T-cell (primary cell): Measurements from ENCODE around the gene IKZF1. TPM values are rescaled to one million over a fixed set of nuclear protein-coding genes. Genes with fewer than 3 reads are reported as not detected.
A peak's percentile ranks its signal among the peaks of the same experiment; 100 is the strongest.

Experiments
- ATAC-seq, 4 experiments: fragments of 200-7000 bp in 3 of 4; fragments of 150-1000 bp in 1 of 4; cut with Tn5 transposase; replicated peaks in 1 of 4; 1 replicate in 3 of 4; 2 replicates in 1 of 4; pipeline ENCODE4 v1.10.0; 2021; ENCODE audit warnings: moderate library complexity in 3 of 4, mild to moderate bottlenecking in 2 of 4, moderate number of reproducible peaks in 1 of 4
- CTCF ChIA-PET, 2 donors: fragments of 300-600 bp; sonication (Branson Sonifier 250); formaldehyde crosslinking; loops; one replicate each; lab custom pipeline; 2022; ENCODE audit warnings: antibody characterized with exemption in 2 of 2; lab: Charles Lee
- POLR2A ChIA-PET, 2 donors: fragments of 300-600 bp; sonication (Branson Sonifier 250); formaldehyde crosslinking; loops; one replicate each; lab custom pipeline; 2022; ENCODE audit warnings: antibody characterized with exemption in 2 of 2; lab: Charles Lee
- DNase-seq, 35 experiments: peaks; one replicate each; pipeline versions ENCODE4 v3.0.0 to v3.0.0-alpha.2; 2013 to 2023
- H3K27ac ChIP-seq: one replicate; pipeline ENCODE4 v1.5.1; 2013; ENCODE audit warnings: low read length
- H3K27me3 ChIP-seq, 2 experiments: replicated peaks in 1 of 2; 1 replicate in 1 of 2; 2 replicates in 1 of 2; pipeline versions ENCODE4 v1.6.1 to v1.7.0; 2013; ENCODE audit warnings: low read length in 1 of 2, mixed read lengths in 1 of 2; ENCODE audit not compliant: control insufficient read depth in 2 of 2, insufficient read depth in 2 of 2; ENCODE audit errors: extremely low read depth in 1 of 2
- H3K36me3 ChIP-seq, 2 donors: 1 replicate in 1 of 2; 2 replicates in 1 of 2; pipeline versions ENCODE4 v1.6.1 to v1.7.0; 2013; ENCODE audit warnings: low read length in 1 of 2; ENCODE audit not compliant: control insufficient read depth in 2 of 2, insufficient read depth in 1 of 2; ENCODE audit errors: extremely low read depth in 1 of 2
- H3K4me1 ChIP-seq, 2 experiments: 1 replicate in 1 of 2; 2 replicates in 1 of 2; pipeline versions ENCODE4 v1.6.1 to v1.7.0; 2013; ENCODE audit warnings: low read length in 2 of 2, mixed read lengths in 1 of 2; ENCODE audit not compliant: insufficient read depth in 2 of 2, control insufficient read depth in 1 of 2; ENCODE audit errors: extremely low read depth in 1 of 2
- H3K4me3 ChIP-seq, 2 donors: 1 replicate in 1 of 2; 2 replicates in 1 of 2; pipeline versions ENCODE4 v1.5.1 to v1.7.0; 2013; ENCODE audit warnings: mild to moderate bottlenecking in 2 of 2, low read length in 1 of 2, moderate library complexity in 1 of 2; ENCODE audit not compliant: control insufficient read depth in 1 of 2; ENCODE audit errors: extremely low read depth in 1 of 2
- H3K9me3 ChIP-seq: 2 replicates; pipeline ENCODE4 v1.7.0; 2013
- H3K27ac Mint-ChIP-seq, 2 donors: one replicate each; pipeline ENCODE4 v1.8.0; 2020 to 2021; ENCODE audit warnings: mild to moderate bottlenecking in 2 of 2, mixed read lengths in 2 of 2
- H3K27me3 Mint-ChIP-seq, 2 donors: one replicate each; pipeline ENCODE4 v1.8.0; 2021 to 2022; ENCODE audit warnings: mixed read lengths in 2 of 2
- H3K36me3 Mint-ChIP-seq: one replicate; pipeline ENCODE4 v1.8.0; 2021; ENCODE audit warnings: mixed read lengths
- H3K4me1 Mint-ChIP-seq, 3 donors: one replicate each; pipeline ENCODE4 v1.8.0; 2020 to 2022; ENCODE audit warnings: mixed read lengths in 3 of 3, mild to moderate bottlenecking in 1 of 3
- H3K4me3 Mint-ChIP-seq, 3 donors: one replicate each; pipeline ENCODE4 v1.8.0; 2020 to 2022; ENCODE audit warnings: mild to moderate bottlenecking in 3 of 3, mixed read lengths in 3 of 3, moderate library complexity in 3 of 3
- H3K9me3 Mint-ChIP-seq, 3 donors: one replicate each; pipeline ENCODE4 v1.8.0; 2020 to 2022; ENCODE audit warnings: mixed read lengths in 3 of 3
- WGBS: methylation state at CpG from one replicate; pipeline ENCODE4 v1.1.5; 2013; ENCODE audit warnings: missing lambda C conversion rate; ENCODE audit not compliant: insufficient coverage; 5-methylcytosine and 5-hydroxymethylcytosine counted together
- total RNA-seq, 35 experiments: library from RNA in 6 of 35; stranded (reverse) in 6 of 35; fragments of 120-200 nt in 1 of 35; gene quantifications; one replicate each; pipeline versions ENCODE4 v1.2.1 to v1.2.4 and lab custom pipeline; 2013 to 2026

The IKZF1 gene
- total RNA-seq, 5 donors from 2014 or later (not counting 1 experiment from before 2014, with no cell fraction given) = 429 to 525 (median 494) TPM

DNA sequence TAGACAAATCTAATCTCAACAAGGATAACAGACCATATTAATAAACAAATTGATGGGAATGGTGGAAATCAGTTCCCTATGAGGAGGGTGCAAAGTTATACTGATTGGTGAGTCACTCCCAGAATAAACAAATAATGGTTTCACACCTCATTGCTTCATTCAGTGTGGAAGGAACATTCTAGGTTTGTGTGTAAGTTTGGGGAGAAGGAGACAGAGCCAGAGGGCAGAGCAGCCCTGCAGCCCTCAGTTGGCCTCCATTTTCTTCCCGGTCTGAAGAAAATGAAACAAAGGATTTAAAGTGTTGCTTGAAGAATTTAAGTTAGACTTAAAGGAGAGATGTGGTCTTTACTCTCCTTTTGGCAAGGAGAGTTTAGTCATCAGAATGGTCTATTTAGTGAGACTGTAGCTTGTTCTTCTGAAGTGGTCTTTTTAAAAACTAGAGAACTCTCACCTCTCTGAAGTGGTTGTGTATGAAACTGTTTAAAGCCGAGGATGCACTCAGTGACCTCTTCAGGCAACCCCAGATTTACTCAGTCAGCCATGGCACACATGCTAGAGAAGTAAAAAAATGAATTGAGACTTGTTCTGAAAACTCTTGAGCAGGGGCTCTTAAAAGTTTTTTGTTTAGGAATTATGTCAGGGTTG, 27.2 kb downstream of the IKZF1 start:
- Mint-ChIP-seq H3K36me3 (peaks cover 44% of the 10 kb centered on the region), H3K4me1 (peaks cover 19 to 62% (median 20%) of the 10 kb centered on the region in 3 donors), H3K9me3 (no peaks in the 10 kb centered on the region), H3K27me3 (no peaks in the 10 kb centered on the region), H3K4me3 (no peak overlapping the region), H3K27ac (no peak overlapping the region)
- peak in 7 of 35 experiments; percentile 43 to 80 (median 48) for DNase-seq
- Histone ChIP-seq H3K4me1 (peaks cover 82 to 83% of the 10 kb centered on the region in 2 experiments), H3K4me3 (no peak overlapping the region), H3K27me3 (no peaks in the 10 kb centered on the region), H3K36me3 (peaks cover 9 to 61% of the 10 kb centered on the region in 2 donors), H3K9me3 (no peaks in the 10 kb centered on the region), H3K27ac (peak overlapping the region; percentile 88)
- ChIA-PET POLR2A (interaction anchor here (0.6 to 3.5 kb wide), 10 partner anchors 10 to 66 kb away, joined by 3 to 20 read pairs (median 8); no protein-coding TSS in a partner anchor), CTCF (interaction anchor here (0.7 to 2.4 kb wide), 14 partner anchors 8 to 126 kb away, joined by 3 to 22 read pairs (median 5); no protein-coding TSS in a partner anchor)
- ATAC-seq = peak; percentile 68 to 76 (median 72)
- no CpG with 5 or more reads among the region's 2 CpGs for WGBS

DNA sequence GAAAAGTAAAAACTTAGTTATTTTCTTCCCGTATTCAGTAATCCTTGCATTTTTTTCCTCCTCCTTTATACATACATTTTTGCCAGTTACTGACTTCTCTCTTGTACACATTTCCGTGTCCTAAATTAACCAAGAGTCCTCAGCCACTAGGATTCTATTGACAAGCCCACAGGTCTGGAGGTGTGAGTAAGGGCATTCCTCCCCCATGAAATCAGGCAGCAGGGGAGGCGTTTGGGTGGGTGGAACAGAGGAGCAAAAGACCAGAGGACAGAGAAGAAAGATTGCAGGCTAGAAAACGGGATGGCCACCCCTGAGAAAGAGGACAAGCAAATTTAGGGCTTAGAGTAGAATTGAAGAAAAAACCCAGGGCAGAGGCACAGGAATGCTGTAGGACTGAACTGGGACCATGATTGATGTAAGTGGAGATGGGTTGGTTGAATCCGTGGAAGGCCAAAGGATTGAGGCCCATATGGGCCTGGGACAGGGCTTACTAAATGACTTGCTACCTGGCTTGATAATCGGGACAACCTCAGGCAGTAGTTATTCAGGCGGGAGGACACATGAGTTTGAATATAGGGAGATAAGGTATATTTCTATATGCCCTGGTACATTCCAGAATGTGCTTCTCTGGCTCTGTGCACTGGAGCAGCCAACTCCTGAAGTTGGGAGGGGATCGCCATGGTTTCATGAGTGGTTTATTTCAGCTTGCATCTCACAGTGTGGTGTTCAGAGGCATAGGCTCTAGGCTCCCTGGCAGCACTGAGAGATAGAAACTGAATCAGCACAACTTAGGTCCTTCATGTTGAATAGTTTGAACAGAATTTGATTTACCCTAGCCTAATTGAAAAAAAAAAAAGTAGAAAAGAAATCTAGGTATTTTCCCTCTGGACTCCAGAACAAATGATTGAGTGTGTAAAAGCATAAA, 28.0 kb downstream of the IKZF1 start:
- no peak for DNase-seq

DNA sequence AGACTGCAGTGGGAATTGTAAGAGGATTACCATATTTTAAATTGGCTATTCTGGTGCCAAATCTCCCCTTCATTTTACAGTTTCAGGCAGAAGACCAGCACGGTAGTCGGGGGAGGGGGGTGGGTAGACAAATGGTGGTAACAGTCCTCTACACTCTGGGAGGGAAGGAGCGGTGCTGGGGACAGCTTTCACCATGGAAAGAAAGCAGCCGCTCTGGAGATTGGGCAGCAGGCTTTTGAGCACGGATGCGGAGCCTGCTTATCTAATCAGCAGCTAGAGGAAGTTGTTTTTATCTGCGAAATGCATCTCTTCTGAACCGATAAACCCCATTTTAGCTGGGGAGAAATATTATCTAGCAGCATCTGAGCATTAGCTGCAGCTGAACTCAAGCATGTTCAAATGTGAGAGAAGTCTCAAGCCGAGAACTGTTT, 28.7 kb downstream of the IKZF1 start:
- Histone ChIP-seq H3K27me3 (no peaks in the 10 kb centered on the region), H3K27ac (peak overlapping the region; percentile 88), H3K4me3 (peak overlapping the region in 1 of 2 donors; percentile 16), H3K36me3 (peaks cover 2 to 60% of the 10 kb centered on the region in 2 donors), H3K4me1 (peaks cover 87 to 89% of the 10 kb centered on the region in 2 experiments), H3K9me3 (no peaks in the 10 kb centered on the region)
- H3K4me3 Mint-ChIP-seq = no peak overlapping the region
- ATAC-seq (peak; percentile 32 to 44 (median 36)), DNase-seq (peak in 15 of 35 experiments; percentile 37 to 82 (median 50))
- peaks cover 39% of the 10 kb centered on the region for H3K36me3 Mint-ChIP-seq
- H3K4me1 Mint-ChIP-seq = peaks cover 4 to 47% (median 5%) of the 10 kb centered on the region in 3 donors
- H3K9me3 Mint-ChIP-seq = no peaks in the 10 kb centered on the region
- WGBS = 0% methylated on average over 7 of the region's 9 CpGs
- H3K27ac Mint-ChIP-seq = no peak overlapping the region
- ChIA-PET CTCF (interaction anchor here (0.7 to 1.4 kb wide), 8 partner anchors 9 to 128 kb away, joined by 3 to 6 read pairs (median 3); no protein-coding TSS in a partner anchor), POLR2A (interaction anchor here (0.6 to 3.5 kb wide), 8 partner anchors 12 to 168 kb away, joined by 3 to 15 read pairs (median 4); no protein-coding TSS in a partner anchor)
- H3K27me3 Mint-ChIP-seq = no peaks in the 10 kb centered on the region

More for the DNA sequence above, 28.0 kb downstream of the IKZF1 start:
- Mint-ChIP-seq H3K27me3 (no peaks in the 10 kb centered on the region), H3K9me3 (no peaks in the 10 kb centered on the region), H3K36me3 (peaks cover 44% of the 10 kb centered on the region), H3K4me3 (no peak overlapping the region), H3K27ac (no peak overlapping the region), H3K4me1 (peaks cover 11 to 54% (median 12%) of the 10 kb centered on the region in 3 donors)
- 58% methylated on average over 6 of the region's 8 CpGs for WGBS
- no peaks in the 10 kb centered on the region for H3K27me3 ChIP-seq
- H3K4me1 ChIP-seq = peaks cover 85 to 89% of the 10 kb centered on the region in 2 experiments
- peak overlapping the region; percentile 88 for H3K27ac ChIP-seq
- ChIA-PET POLR2A (interaction anchor here (0.6 to 3.5 kb wide), 11 partner anchors 10 to 66 kb away, joined by 3 to 20 read pairs (median 5); no protein-coding TSS in a partner anchor), CTCF (interaction anchor here (0.6 to 1.7 kb wide), 15 partner anchors 9 to 127 kb away, joined by 3 to 8 read pairs (median 5); no protein-coding TSS in a partner anchor)
- H3K4me3 ChIP-seq = peak overlapping the region in 1 of 2 donors; percentile 25
- ATAC-seq = peak in 1 of 4 experiments; percentile 13
- no peaks in the 10 kb centered on the region for H3K9me3 ChIP-seq
- H3K36me3 ChIP-seq = peaks cover 7 to 63% of the 10 kb centered on the region in 2 donors

DNA sequence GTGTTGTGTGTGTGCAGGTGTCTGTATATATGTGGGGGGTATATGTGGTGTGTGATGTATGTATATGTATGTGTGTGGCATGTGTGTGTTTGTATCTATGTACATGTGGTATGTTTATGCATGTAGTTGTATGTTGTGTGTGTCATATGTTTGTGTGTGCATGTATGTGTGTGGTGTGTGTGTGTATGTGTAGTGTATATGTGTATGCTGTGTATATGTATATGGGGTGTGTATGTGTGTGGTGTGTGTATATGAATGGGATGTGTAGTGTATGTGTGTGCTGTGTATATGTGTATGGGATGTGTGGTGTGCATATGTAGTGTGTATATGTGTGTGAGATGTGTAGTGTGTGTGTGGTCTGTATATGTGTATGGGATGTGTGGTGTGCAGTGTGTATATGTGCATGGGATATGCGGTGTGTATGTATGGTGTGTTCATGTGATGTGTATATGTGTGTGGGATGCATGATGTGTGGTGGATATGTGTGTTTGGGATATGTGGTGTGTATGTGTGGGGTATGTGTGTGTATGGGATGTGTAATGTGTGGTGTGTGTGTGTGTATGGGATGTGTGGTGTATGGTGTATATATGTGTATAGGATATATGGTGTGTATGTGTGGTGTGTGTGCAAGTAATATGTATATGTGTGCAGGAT, 30.0 kb downstream of the IKZF1 start:
- ChIA-PET CTCF (interaction anchor here in 1 of 2 donors (1.4 kb wide), 1 partner anchor 8 kb away, joined by 3 read pairs; no protein-coding TSS in a partner anchor), POLR2A (interaction anchor here in 1 of 2 donors (1.5 kb wide), 1 partner anchor 12 kb away, joined by 5 read pairs; no protein-coding TSS in a partner anchor)
- H3K4me3 Mint-ChIP-seq = no peak overlapping the region
- peaks cover 35% of the 10 kb centered on the region for H3K36me3 Mint-ChIP-seq
- ATAC-seq (no peak), DNase-seq (no peak)
- Histone ChIP-seq H3K27me3 (no peaks in the 10 kb centered on the region), H3K27ac (peak overlapping the region; percentile 88), H3K4me3 (peak overlapping the region in 1 of 2 donors; percentile 2), H3K4me1 (peaks cover 93 to 98% of the 10 kb centered on the region in 2 experiments), H3K9me3 (no peaks in the 10 kb centered on the region), H3K36me3 (peaks cover 2 to 52% of the 10 kb centered on the region in 2 donors)
- H3K9me3 Mint-ChIP-seq = no peaks in the 10 kb centered on the region
- 94% methylated on average over 1 of the region's 1 CpG for WGBS
- H3K27ac Mint-ChIP-seq = no peak overlapping the region
- H3K4me1 Mint-ChIP-seq = peaks cover 0 to 47% (median 0%) of the 10 kb centered on the region in 3 donors
- H3K27me3 Mint-ChIP-seq = no peaks in the 10 kb centered on the region

DNA sequence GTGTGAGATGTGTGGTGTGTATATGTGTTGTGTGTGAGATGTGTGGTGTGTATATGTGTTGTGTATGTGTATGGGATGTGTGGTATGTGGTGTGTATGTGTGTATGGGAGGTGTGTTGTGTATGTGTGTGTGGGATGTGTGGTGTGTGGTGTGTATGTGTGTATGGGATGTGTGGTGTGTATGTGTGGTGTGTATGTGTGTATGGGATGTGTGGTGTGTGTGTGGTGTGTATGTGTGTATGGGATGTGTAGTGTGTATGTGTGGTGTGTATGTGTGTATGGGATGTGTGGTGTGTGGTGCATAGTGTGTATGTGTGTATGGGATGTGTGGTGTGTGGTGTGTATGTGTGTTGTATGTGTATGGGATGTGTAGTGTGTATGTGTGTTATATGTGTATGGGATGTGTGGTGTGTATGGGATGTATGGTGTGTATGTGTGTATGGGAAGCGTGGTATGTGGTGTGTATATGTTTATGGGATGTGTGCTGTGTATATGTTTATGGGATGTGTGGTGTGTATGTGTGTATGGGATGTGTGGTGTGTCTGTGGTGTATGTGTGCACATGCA, 30.8 kb downstream of the IKZF1 start:
- ChIA-PET POLR2A (interaction anchor here in 1 of 2 donors (0.6 kb wide), 1 partner anchor 24 kb away, joined by 6 read pairs; no protein-coding TSS in a partner anchor), CTCF (interaction anchor here (0.9 to 2.2 kb wide), 3 partner anchors 11 to 27 kb away, joined by 3 to 15 read pairs (median 4); no protein-coding TSS in a partner anchor)
- DNase-seq (no peak), ATAC-seq (no peak)
- Histone ChIP-seq H3K4me1 (peaks cover 90 to 98% of the 10 kb centered on the region in 2 experiments), H3K27ac (peak overlapping the region; percentile 88), H3K9me3 (no peaks in the 10 kb centered on the region), H3K27me3 (no peaks in the 10 kb centered on the region), H3K4me3 (peak overlapping the region in 1 of 2 donors; percentile 5), H3K36me3 (peaks cover 0 to 44% of the 10 kb centered on the region in 2 donors)
- 100% methylated on average over 1 of the region's 1 CpG for WGBS
- H3K4me3 Mint-ChIP-seq = no peak overlapping the region
- H3K36me3 Mint-ChIP-seq = peaks cover 28% of the 10 kb centered on the region
- no peaks in the 10 kb centered on the region for H3K9me3 Mint-ChIP-seq
- H3K4me1 Mint-ChIP-seq = peaks cover 0 to 47% (median 0%) of the 10 kb centered on the region in 3 donors
- no peak overlapping the region for H3K27ac Mint-ChIP-seq
- no peaks in the 10 kb centered on the region for H3K27me3 Mint-ChIP-seq
